DOHH2 (cell line): ENCODE data around the gene SARM1.

ENCODE experiments used
- H3F3A ChIP-seq: fragments of 200-600 bp; sonication (generic), shearing (Covaris generic); 2 replicates; pipeline ENCODE4 v1.6.0; 2016; ENCODE audit warnings: antibody characterized with exemption, mild to moderate bottlenecking; ENCODE audit not compliant: control insufficient read depth, insufficient read depth
- H3K27ac ChIP-seq: fragments of 200-600 bp; sonication (generic); 2 replicates; pipeline ENCODE4 v1.5.1; 2014; ENCODE audit warnings: low read depth, mild to moderate bottlenecking, low read length, moderate library complexity
- H3K27me3 ChIP-seq: fragments of 200-600 bp; sonication (generic); 2 replicates; pipeline ENCODE4 v1.6.1; 2014; ENCODE audit warnings: mild to moderate bottlenecking, low read length, mixed read lengths; ENCODE audit not compliant: control insufficient read depth
- H3K36me3 ChIP-seq: fragments of 200-600 bp; sonication (generic); 2 replicates; pipeline ENCODE4 v1.6.1; 2014; ENCODE audit warnings: mild to moderate bottlenecking, low read length, moderate library complexity, mixed read lengths; ENCODE audit not compliant: control insufficient read depth
- H3K4me1 ChIP-seq: fragments of 200-600 bp; sonication (generic); 2 replicates; pipeline ENCODE4 v1.6.1; 2014; ENCODE audit warnings: mild to moderate bottlenecking, low read length, mixed read lengths; ENCODE audit not compliant: control insufficient read depth
- H3K4me2 ChIP-seq: fragments of 200-600 bp; sonication (generic); 2 replicates; pipeline ENCODE4 v1.6.0; 2014; ENCODE audit warnings: mild to moderate bottlenecking, low read length, moderate library complexity
- H3K4me3 ChIP-seq: fragments of 200-600 bp; sonication (generic); 2 replicates; pipeline ENCODE4 v1.5.1; 2014; ENCODE audit warnings: mild to moderate bottlenecking, low read length, mixed read lengths
- H3K79me2 ChIP-seq: fragments of 200-600 bp; sonication (generic); 2 replicates; pipeline ENCODE4 v1.6.1; 2014; ENCODE audit warnings: mild to moderate bottlenecking, low read length, mixed read lengths; ENCODE audit not compliant: control insufficient read depth
- H3K9me2 ChIP-seq: fragments of 200-600 bp; sonication (generic); replicated peaks from 2 replicates; pipeline ENCODE4 v1.6.1; 2014; ENCODE audit warnings: mild to moderate bottlenecking, low read length, mixed read lengths; ENCODE audit not compliant: control insufficient read depth
- H3K9me3 ChIP-seq: fragments of 200-600 bp; sonication (generic); 2 replicates; pipeline ENCODE4 v1.6.1; 2014; ENCODE audit warnings: antibody characterized with exemption, low read length, mixed read lengths; ENCODE audit not compliant: control insufficient read depth, insufficient read depth
- H4K20me1 ChIP-seq: fragments of 200-600 bp; sonication (generic); 2 replicates; pipeline ENCODE4 v1.6.0; 2014; ENCODE audit warnings: low read depth, mild to moderate bottlenecking, antibody characterized with exemption, low read length, moderate library complexity; ENCODE audit not compliant: control insufficient read depth, insufficient read depth
- CTCF ChIP-seq: fragments of 200-600 bp; sonication (generic); IDR thresholded peaks from one replicate; pipeline ENCODE4 v1.5.1; 2014; ENCODE audit warnings: antibody characterized with exemption, mild to moderate bottlenecking, low read depth, low read length; ENCODE audit not compliant: poor library complexity, severe bottlenecking
- EZH2phosphoT487 ChIP-seq: fragments of 200-600 bp; sonication (generic); IDR thresholded peaks from 2 replicates; pipeline ENCODE4 v1.6.1; 2017; ENCODE audit warnings: borderline replicate concordance, mild to moderate bottlenecking, antibody characterized with exemption, low read length, moderate library complexity, mixed read lengths

Gene SARM1

GRCh38 chr17:28357061-28357900 lies 14.2 kb upstream of the SARM1 start, which contains the start of gene POLDIP2:
Gene POLDIP2 (minus strand): TSS chr17:28357527. CDS start chr17:28357448, 79 bp downstream.
- Histone ChIP-seq H3K4me3 (peak within 1 kb of the TSS; percentile 93), H3K79me2 (peaks cover 43% of the 10 kb centered on the region), H3K4me1 (peaks cover 19% of the 10 kb centered on the region), H3K27me3 (no peaks in the 10 kb centered on the region), H3F3A (no peaks in the 10 kb centered on the region), H3K27ac (peak within 1 kb of the TSS; percentile 10; the same call in 1 of the 2 replicates), H3K9me2 (no peaks in the 10 kb centered on the region), H3K36me3 (peaks cover 67% of the 10 kb centered on the region), H3K4me2 (peak within 1 kb of the TSS; percentile 79), H4K20me1 (no peaks in the 10 kb centered on the region), H3K9me3 (no peaks in the 10 kb centered on the region)
- TF ChIP-seq EZH2phosphoT487 (no peak), CTCF (no peak)

- no peak for TF ChIP-seq EZH2phosphoT487
- no peak for TF ChIP-seq CTCF
- H3K4me2 ChIP-seq: peak overlapping the region; percentile 79
- H3K4me3 ChIP-seq: peak overlapping the region; percentile 93
- H3K9me2 ChIP-seq: no peaks in the 10 kb centered on the region
- no peaks in the 10 kb centered on the region for H3K9me3 ChIP-seq
- H3K27ac ChIP-seq: no peak overlapping the region
- no peaks in the 10 kb centered on the region for H3K27me3 ChIP-seq
- H3F3A ChIP-seq: no peaks in the 10 kb centered on the region
- H4K20me1 ChIP-seq: no peaks in the 10 kb centered on the region
- peaks cover 19% of the 10 kb centered on the region for H3K4me1 ChIP-seq
- peaks cover 43% of the 10 kb centered on the region for H3K79me2 ChIP-seq
- peaks cover 66% of the 10 kb centered on the region for H3K36me3 ChIP-seq
Observed at GRCh38 chr17:28357901-28358197, 13.6 kb upstream of the SARM1 start.

DNA sequence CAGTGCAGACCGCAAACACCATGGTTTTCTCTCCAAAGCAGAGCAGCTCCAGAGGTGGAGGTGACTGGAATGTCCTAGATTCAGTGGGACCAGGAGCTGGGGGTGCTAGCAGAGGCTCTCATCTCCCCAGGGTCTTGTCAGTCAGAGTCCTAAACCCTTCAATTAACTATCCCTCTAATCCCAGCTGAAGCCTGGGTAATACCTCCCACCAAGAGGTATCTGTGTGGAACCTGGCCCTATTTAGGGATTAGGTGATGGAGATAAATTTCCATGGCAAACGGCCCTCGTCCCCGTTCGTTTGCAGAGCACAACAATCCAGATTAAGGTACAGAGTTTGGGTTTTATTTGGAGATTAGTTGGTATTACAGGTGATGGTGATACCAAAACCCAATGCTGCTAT lies 8.3 kb upstream of the SARM1 start:
- Histone ChIP-seq H3K4me1 (peaks cover 7% of the 10 kb centered on the region), H3K79me2 (peaks cover 10% of the 10 kb centered on the region), H3K36me3 (peaks cover 41% of the 10 kb centered on the region), H3K4me2 (no peak overlapping the region), H3F3A (no peaks in the 10 kb centered on the region), H3K27ac (no peak overlapping the region), H3K9me3 (no peaks in the 10 kb centered on the region), H4K20me1 (no peaks in the 10 kb centered on the region), H3K4me3 (no peak overlapping the region), H3K27me3 (no peaks in the 10 kb centered on the region), H3K9me2 (no peaks in the 10 kb centered on the region)
- TF ChIP-seq EZH2phosphoT487: no peak
- no peak for TF ChIP-seq CTCF
